GM21737 (cell line): Measurements from ENCODE around the gene TRPM8.

Experiments used
- ATAC-seq: cut with Tn5 transposase; IDR thresholded peaks from one replicate; pipeline ENCODE4 v1.9.1; 2021; ENCODE audit warnings: mild to moderate bottlenecking, moderate library complexity; ENCODE audit not compliant: unreplicated experiment

TRPM8 gene

GRCh38 chr2:234038076-234038802, 121.1 kb downstream of the TRPM8 start:
- no peak for ATAC-seq

GRCh38 chr2:234044157-234044556, 127.0 kb downstream of the TRPM8 start:
- ATAC-seq, result no peak

- ATAC-seq, result no peak
Observed at GRCh38 chr2:234046521-234046920, 129.3 kb downstream of the TRPM8 start.

GRCh38 chr2:234047361-234047760, 130.2 kb downstream of the TRPM8 start:
- no peak for ATAC-seq

GRCh38 chr2:234048049-234048448, 130.9 kb downstream of the TRPM8 start:
- no peak for ATAC-seq

GRCh38 chr2:234050455-234051135, 133.4 kb downstream of the TRPM8 start, which contains the start of gene SPP2:
TSS of gene SPP2 (plus strand) at chr2:234050702. CDS start at chr2:234050787, 85 bp downstream.
- ATAC-seq, result no peak

GRCh38 chr2:234051374-234052070, 134.3 kb downstream of the TRPM8 start:
- ATAC-seq, result no peak

- ATAC-seq, result no peak
Observed at GRCh38 chr2:234058881-234059280, 141.7 kb downstream of the TRPM8 start.

- no peak for ATAC-seq
Observed at GRCh38 chr2:234060236-234060635, 143.1 kb downstream of the TRPM8 start.

- ATAC-seq, result no peak
Observed at GRCh38 chr2:234061624-234062257, 144.6 kb downstream of the TRPM8 start.

GRCh38 chr2:234066587-234066986, 149.4 kb downstream of the TRPM8 start:
- ATAC-seq, result no peak
